Stomach (tissue), 4 donors: ENCODE results near the gene KCNJ15.

ENCODE experiments used
- EP300 ChIP-seq: sonication (generic); formaldehyde crosslinking; IDR thresholded peaks from one replicate; pipeline ENCODE4 v1.6.1; 2017; ENCODE audit warnings: antibody characterized with exemption
- POLR2A ChIP-seq, 4 donors: fragments of 450-650 bp; IDR thresholded peaks; one replicate each; pipeline ENCODE4 v1.6.1; 2016; ENCODE audit warnings: antibody characterized with exemption in 4 of 4, control low read depth in 2 of 4, mild to moderate bottlenecking in 1 of 4, moderate library complexity in 1 of 4
- POLR2AphosphoS5 ChIP-seq, 3 donors: sonication (generic); formaldehyde crosslinking; IDR thresholded peaks; one replicate each; pipeline ENCODE4 v1.6.1; 2016; ENCODE audit warnings: antibody characterized with exemption in 3 of 3
- TF ChIP-seq, protein P1 (sequence below), 7 experiments: fragments of 450-650 bp in 4 of 7; fragments of 200-600 bp in 3 of 7; sonication (generic) in 3 of 7; IDR thresholded peaks; one replicate each; pipeline ENCODE4 v1.5.1; 2016 to 2019; ENCODE audit warnings: antibody characterized with exemption in 7 of 7, control low read depth in 2 of 7, mild to moderate bottlenecking in 1 of 7

DNA sequence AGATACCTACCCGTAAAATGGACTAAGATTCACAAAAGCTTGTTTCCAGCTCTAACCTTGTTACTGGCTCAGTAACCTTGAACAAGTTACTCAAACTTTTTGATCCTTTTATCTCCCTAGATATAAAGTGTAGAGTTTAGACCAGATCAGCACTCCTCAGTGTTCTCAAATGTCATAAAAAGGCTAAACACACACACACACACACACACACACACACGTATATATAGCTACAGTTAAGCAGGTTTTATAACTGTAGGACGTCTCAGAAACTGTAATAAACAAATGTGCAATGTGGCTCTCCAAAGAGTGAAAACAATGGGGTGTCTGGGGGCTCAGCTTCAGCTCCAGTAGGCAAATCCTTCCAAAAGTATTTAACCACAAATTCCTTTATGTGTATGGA lies 34.0 kb downstream of the KCNJ15 start:
- TF ChIP-seq, protein P1, sequence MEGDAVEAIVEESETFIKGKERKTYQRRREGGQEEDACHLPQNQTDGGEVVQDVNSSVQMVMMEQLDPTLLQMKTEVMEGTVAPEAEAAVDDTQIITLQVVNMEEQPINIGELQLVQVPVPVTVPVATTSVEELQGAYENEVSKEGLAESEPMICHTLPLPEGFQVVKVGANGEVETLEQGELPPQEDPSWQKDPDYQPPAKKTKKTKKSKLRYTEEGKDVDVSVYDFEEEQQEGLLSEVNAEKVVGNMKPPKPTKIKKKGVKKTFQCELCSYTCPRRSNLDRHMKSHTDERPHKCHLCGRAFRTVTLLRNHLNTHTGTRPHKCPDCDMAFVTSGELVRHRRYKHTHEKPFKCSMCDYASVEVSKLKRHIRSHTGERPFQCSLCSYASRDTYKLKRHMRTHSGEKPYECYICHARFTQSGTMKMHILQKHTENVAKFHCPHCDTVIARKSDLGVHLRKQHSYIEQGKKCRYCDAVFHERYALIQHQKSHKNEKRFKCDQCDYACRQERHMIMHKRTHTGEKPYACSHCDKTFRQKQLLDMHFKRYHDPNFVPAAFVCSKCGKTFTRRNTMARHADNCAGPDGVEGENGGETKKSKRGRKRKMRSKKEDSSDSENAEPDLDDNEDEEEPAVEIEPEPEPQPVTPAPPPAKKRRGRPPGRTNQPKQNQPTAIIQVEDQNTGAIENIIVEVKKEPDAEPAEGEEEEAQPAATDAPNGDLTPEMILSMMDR (IDR thresholded peaks at IDR 0.05), result no peak
- TF ChIP-seq POLR2A (IDR thresholded peaks at IDR 0.05) (no peak), EP300 (no peak), POLR2AphosphoS5 (IDR thresholded peaks at IDR 0.05) (no peak)
